Thyroid gland (tissue), 4 donors: ENCODE results near the gene TMEM252.

Experiments
- CTCF ChIP-seq, 6 experiments: fragments of 200-600 bp in 3 of 6; fragments of 450-650 bp in 3 of 6; sonication (generic) in 3 of 6; IDR thresholded peaks; one replicate each; pipeline ENCODE4 v1.5.1; 2016 to 2019; ENCODE audit warnings: antibody characterized with exemption in 6 of 6, mild to moderate bottlenecking in 2 of 6, inconsistent platforms in 1 of 6, moderate library complexity in 1 of 6
- POLR2A ChIP-seq, 2 donors: fragments of 450-650 bp; IDR thresholded peaks; one replicate each; pipeline ENCODE4 v1.6.1; 2017; ENCODE audit warnings: antibody characterized with exemption in 2 of 2, mild to moderate bottlenecking in 2 of 2, moderate library complexity in 1 of 2

GRCh38 chr9:68567565-68567964 is 26.9 kb upstream of the TMEM252 start:
- TF ChIP-seq CTCF (IDR thresholded peaks at IDR 0.05), result no peak
- TF ChIP-seq POLR2A (IDR thresholded peaks at IDR 0.05), result no peak
